Endothelial cell of umbilical vein (primary cell): ENCODE measurements around the gene HOXA11. TPM values are rescaled to one million over a fixed set of nuclear protein-coding genes. Genes with fewer than 3 reads are reported as not detected.

ENCODE experiments used
- BruUV-seq: library from RNA; stranded (reverse); fragments of 400-500 nt; replicated peaks from 2 replicates; lab custom pipeline; 2021; lab: Mats Ljungman, UMichigan
- CTCF ChIA-PET: fragments of 300-600, 350-600 bp; sonication (Branson Sonifier 250); formaldehyde crosslinking; loops from one replicate; lab custom pipeline; 2021; ENCODE audit warnings: antibody characterized with exemption, inconsistent platforms; lab: Charles Lee
- POLR2A ChIA-PET: fragments of 300-600, 350-600 bp; sonication (Branson Sonifier 250); formaldehyde crosslinking; loops from one replicate; lab custom pipeline; 2021; ENCODE audit warnings: antibody characterized with exemption, inconsistent platforms; lab: Charles Lee
- DNase-seq: peaks from one replicate; pipeline ENCODE4 v3.0.0-alpha.2; 2011; ENCODE audit warnings: low read depth, low spot score
- FAIRE-seq: peaks from 2 replicates; lab custom pipeline; 2011; peaks lifted over from hg19 to GRCh38; lab: Jason Lieb, UNC
- H2AFZ ChIP-seq: 2 replicates; pipeline ENCODE4 v1.6.0; 2012; ENCODE audit warnings: low read depth, low read length, control low read depth, inconsistent platforms
- H3K27ac ChIP-seq: 2 replicates; pipeline ENCODE4 v1.5.1; 2011; ENCODE audit warnings: low read depth, mild to moderate bottlenecking, control low read depth, low read length, moderate library complexity; ENCODE audit not compliant: insufficient read depth
- H3K27me3 ChIP-seq, 2 experiments: 2 replicates each; pipeline versions ENCODE4 v1.6.0 to v1.6.1; 2011; ENCODE audit warnings: low read length in 2 of 2, mixed read lengths in 1 of 2; ENCODE audit not compliant: control insufficient read depth in 2 of 2, insufficient read depth in 2 of 2
- H3K36me3 ChIP-seq, 2 experiments: 2 replicates in 1 of 2; 3 replicates in 1 of 2; pipeline ENCODE4 v1.5.1; 2011; ENCODE audit warnings: low read length in 2 of 2, mild to moderate bottlenecking in 1 of 2, moderate library complexity in 1 of 2; ENCODE audit not compliant: control insufficient read depth in 2 of 2, insufficient read depth in 2 of 2; ENCODE audit errors: extremely low read depth in 1 of 2
- H3K4me1 ChIP-seq: 3 replicates; pipeline ENCODE4 v1.5.1; 2011; ENCODE audit warnings: mild to moderate bottlenecking, low read length; ENCODE audit not compliant: control insufficient read depth, insufficient read depth; ENCODE audit errors: extremely low read depth
- H3K4me2 ChIP-seq: 2 replicates; pipeline ENCODE4 v1.6.1; 2011; ENCODE audit warnings: low read length, control low read depth, mixed read lengths; ENCODE audit not compliant: insufficient read depth
- H3K4me3 ChIP-seq, 3 experiments: fragments of 200-600 bp in 1 of 3; sonication (generic), shearing (Covaris generic) in 1 of 3; replicated peaks in 1 of 3; 2 replicates each; pipeline ENCODE4 v1.5.1; 2011 to 2016; ENCODE audit warnings: control low read depth in 3 of 3, low read length in 3 of 3, mild to moderate bottlenecking in 2 of 3, inconsistent platforms in 1 of 3, low read depth in 1 of 3, moderate library complexity in 1 of 3; ENCODE audit not compliant: insufficient read depth in 1 of 3
- H3K79me2 ChIP-seq: 2 replicates; pipeline ENCODE4 v1.6.0; 2012; ENCODE audit warnings: low read length, inconsistent platforms; ENCODE audit not compliant: control insufficient read depth, insufficient read depth
- H3K9ac ChIP-seq: replicated peaks from 2 replicates; pipeline ENCODE3; 2011; ENCODE audit warnings: low read length, control low read depth; ENCODE audit not compliant: insufficient read depth; ENCODE audit errors: extremely low read depth
- H3K9me1 ChIP-seq: replicated peaks from 3 replicates; pipeline ENCODE4 v1.6.0; 2011; ENCODE audit warnings: mild to moderate bottlenecking, low read length; ENCODE audit not compliant: control insufficient read depth, insufficient read depth; ENCODE audit errors: extremely low read depth
- H3K9me3 ChIP-seq: replicated peaks from 2 replicates; pipeline ENCODE4 v1.5.1; 2012; ENCODE audit warnings: low read length, inconsistent platforms; ENCODE audit not compliant: control insufficient read depth, insufficient read depth
- H4K20me1 ChIP-seq: replicated peaks from 2 replicates; pipeline ENCODE3; 2011; ENCODE audit warnings: mild to moderate bottlenecking, low read length; ENCODE audit not compliant: control insufficient read depth, insufficient read depth; ENCODE audit errors: extremely low read depth
- EZH2 ChIP-seq: IDR thresholded peaks from 2 replicates; pipeline ENCODE4 v1.6.1; 2012; ENCODE audit warnings: borderline replicate concordance, low read depth, mild to moderate bottlenecking, moderate library complexity, low read length, inconsistent platforms; ENCODE audit not compliant: severe bottlenecking
- FOS ChIP-seq: IDR thresholded peaks from 2 replicates; pipeline ENCODE4 v1.6.1; 2011; ENCODE audit warnings: mild to moderate bottlenecking, low read length, moderate library complexity, borderline replicate concordance; ENCODE audit not compliant: insufficient read depth
- GATA2 ChIP-seq: IDR thresholded peaks from 2 replicates; pipeline ENCODE4 v1.7.0; 2011; ENCODE audit warnings: low read depth, mild to moderate bottlenecking, moderate library complexity, mixed read lengths, low read length; ENCODE audit not compliant: insufficient read length, insufficient read depth
- JUN ChIP-seq: IDR thresholded peaks from 2 replicates; pipeline ENCODE4 v1.6.1; 2011; ENCODE audit warnings: borderline replicate concordance, low read depth; ENCODE audit not compliant: insufficient read length, insufficient read depth
- MYC ChIP-seq: IDR thresholded peaks from one replicate; pipeline ENCODE4 v1.6.1; 2011; ENCODE audit warnings: mild to moderate bottlenecking, low read depth, low read length
- POLR2A ChIP-seq: IDR thresholded peaks from 2 replicates; pipeline ENCODE4 v1.6.1; 2012; ENCODE audit warnings: low read depth, mild to moderate bottlenecking, control low read depth, low read length
- POLR2AphosphoS5 ChIP-seq: IDR thresholded peaks from 2 replicates; pipeline ENCODE4 v1.6.1; 2012; ENCODE audit warnings: low read depth, mild to moderate bottlenecking, control low read depth, low read length, moderate library complexity; ENCODE audit not compliant: insufficient read depth
- dilution Hi-C: fragments of 300-500 bp; cut with MboI; formaldehyde crosslinking; loops from one replicate; pipeline ENCODE4 v1.15.0; 2019; ENCODE audit warnings: low sequenced_read_pairs; ENCODE audit not compliant: extremely low pct_ligation_motif_present
- intact Hi-C: fragments of 100-400 bp; cut with micrococcal nuclease; formaldehyde crosslinking; loops from one replicate; pipeline ENCODE4 v1.10.0; 2022
- polyA plus RNA-seq, 4 experiments: library from polyadenylated mRNA; depleted of rRNA in 3 of 4; stranded (reverse) in 3 of 4; unstranded in 1 of 4; fragments of >200 nt; gene quantifications; 2 replicates each; pipeline versions ENCODE4 v1.2.1 to v1.2.3, GENCODE V29; 2011 to 2012; ENCODE audit warnings: missing spikeins in 1 of 4
- total RNA-seq: library from RNA; stranded (reverse); gene quantifications from 2 replicates; pipeline ENCODE4 v1.2.3, GENCODE V29; 2021
- TF ChIP-seq, protein P1 (sequence below): IDR thresholded peaks from 2 replicates; pipeline ENCODE4 v1.6.1; 2011; ENCODE audit not compliant: insufficient read depth, insufficient read length
- TF ChIP-seq, protein P2 (sequence below), 2 donors: IDR thresholded peaks; 1 replicate in 1 of 2; 2 replicates in 1 of 2; pipeline ENCODE4 v1.5.1; 2011; ENCODE audit warnings: low read length in 2 of 2, mild to moderate bottlenecking in 2 of 2, moderate library complexity in 2 of 2, control low read depth in 1 of 2, inconsistent platforms in 1 of 2, low read depth in 1 of 2; ENCODE audit not compliant: insufficient read depth in 1 of 2; ENCODE audit errors: extremely low read depth in 1 of 2

Gene HOXA11
- total and polyA plus RNA-seq, 2 donors (not counting 3 experiments of a cell fraction or from before 2014, with no cell fraction given), result 10.4 to 16.7 TPM

DNA sequence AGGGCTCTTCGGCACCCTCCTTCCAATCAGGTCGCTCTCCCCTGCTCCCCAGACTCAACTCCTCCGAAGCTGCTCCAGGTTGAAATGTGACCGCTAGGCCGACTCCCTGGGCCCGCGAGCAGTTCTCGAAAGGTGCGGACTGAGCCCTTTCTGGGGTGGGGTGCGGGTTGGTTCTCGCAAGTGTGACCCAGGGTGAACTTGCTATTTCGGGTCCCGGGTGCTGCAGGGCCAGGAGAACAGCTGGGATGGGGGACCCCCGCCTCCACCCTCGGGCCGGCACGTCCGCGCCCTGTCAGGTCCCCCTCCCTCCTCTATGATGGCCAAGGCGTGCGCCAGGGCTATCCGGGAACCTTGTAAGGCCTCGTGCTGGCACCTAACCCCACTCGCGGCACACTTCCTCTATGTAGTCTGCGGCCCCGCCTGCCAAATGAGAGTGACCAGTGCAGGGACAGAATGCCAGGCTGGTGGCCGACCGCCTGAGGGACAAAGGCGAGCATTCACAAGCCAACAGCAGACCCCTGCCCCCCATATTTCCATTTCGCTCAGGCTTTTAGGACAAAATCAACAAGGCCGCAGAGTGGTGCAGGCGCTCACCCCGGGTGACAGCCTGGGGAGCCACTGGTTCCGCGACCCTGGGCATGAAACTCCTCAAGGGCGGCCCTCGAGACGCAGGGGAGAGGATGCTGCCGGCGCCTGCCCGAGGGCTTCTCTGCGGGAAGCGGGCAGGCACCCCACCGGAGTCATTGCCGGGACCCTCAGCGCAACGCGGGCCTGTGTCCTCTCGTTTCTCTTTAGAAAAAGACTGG, 28.6 kb upstream of the HOXA11 start:
- Histone ChIP-seq H3K9ac (no peak overlapping the region), H3K27ac (no peak overlapping the region), H3K9me1 (no peaks in the 10 kb centered on the region), H3K79me2 (no peaks in the 10 kb centered on the region), H3K36me3 (no peaks in the 10 kb centered on the region), H4K20me1 (no peaks in the 10 kb centered on the region), H3K9me3 (no peaks in the 10 kb centered on the region), H3K4me3 (no peak overlapping the region), H2AFZ (peak overlapping the region; percentile 34), H3K4me2 (no peak overlapping the region), H3K4me1 (peaks cover 12% of the 10 kb centered on the region), H3K27me3 (peaks cover 65% of the 10 kb centered on the region in 2 experiments)
- BruUV-seq, result no TSS peak
- DNase-seq (no peak), FAIRE-seq (no peak)
- TF ChIP-seq GATA2, result no peak
- TF ChIP-seq POLR2A, result no peak
- TF ChIP-seq, protein P1, sequence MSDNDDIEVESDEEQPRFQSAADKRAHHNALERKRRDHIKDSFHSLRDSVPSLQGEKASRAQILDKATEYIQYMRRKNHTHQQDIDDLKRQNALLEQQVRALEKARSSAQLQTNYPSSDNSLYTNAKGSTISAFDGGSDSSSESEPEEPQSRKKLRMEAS, result no peak
- TF ChIP-seq POLR2AphosphoS5, result no peak
- TF ChIP-seq EZH2, result no peak
- TF ChIP-seq MYC, result no peak
- TF ChIP-seq, protein P2, sequence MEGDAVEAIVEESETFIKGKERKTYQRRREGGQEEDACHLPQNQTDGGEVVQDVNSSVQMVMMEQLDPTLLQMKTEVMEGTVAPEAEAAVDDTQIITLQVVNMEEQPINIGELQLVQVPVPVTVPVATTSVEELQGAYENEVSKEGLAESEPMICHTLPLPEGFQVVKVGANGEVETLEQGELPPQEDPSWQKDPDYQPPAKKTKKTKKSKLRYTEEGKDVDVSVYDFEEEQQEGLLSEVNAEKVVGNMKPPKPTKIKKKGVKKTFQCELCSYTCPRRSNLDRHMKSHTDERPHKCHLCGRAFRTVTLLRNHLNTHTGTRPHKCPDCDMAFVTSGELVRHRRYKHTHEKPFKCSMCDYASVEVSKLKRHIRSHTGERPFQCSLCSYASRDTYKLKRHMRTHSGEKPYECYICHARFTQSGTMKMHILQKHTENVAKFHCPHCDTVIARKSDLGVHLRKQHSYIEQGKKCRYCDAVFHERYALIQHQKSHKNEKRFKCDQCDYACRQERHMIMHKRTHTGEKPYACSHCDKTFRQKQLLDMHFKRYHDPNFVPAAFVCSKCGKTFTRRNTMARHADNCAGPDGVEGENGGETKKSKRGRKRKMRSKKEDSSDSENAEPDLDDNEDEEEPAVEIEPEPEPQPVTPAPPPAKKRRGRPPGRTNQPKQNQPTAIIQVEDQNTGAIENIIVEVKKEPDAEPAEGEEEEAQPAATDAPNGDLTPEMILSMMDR (IDR thresholded peaks at IDR 0.05; ENCODE audit: extremely low read depth in 1 of 2, insufficient read depth in 1 of 2, low read depth in 1 of 2, low read length in 2 of 2), result no peak
- no peak for TF ChIP-seq FOS
- TF ChIP-seq JUN, result no peak
- CTCF ChIA-PET, result interaction anchor here (0.6 kb wide), 1 partner anchor 392 kb away, joined by 4 read pairs; no protein-coding TSS in a partner anchor
- intact Hi-C loops (loop anchor here (5.0 kb wide), 1 partner anchor 864 kb away; no protein-coding TSS in a partner anchor), dilution Hi-C loops (no loop called here)
- POLR2A ChIA-PET, result no interaction called here
